Fibroblast of mammary gland (primary cell): ENCODE measurements around the gene SSMEM1.
"Not testable (repeated sequence)": the region's sequence is repeated elsewhere in the genome, so short reads cannot be mapped to it uniquely, and the experiment has no call there.

ENCODE experiments used
- DNase-seq: peaks from one replicate; pipeline ENCODE4 v3.0.0-alpha.2; 2010; ENCODE audit warnings: low read depth
- H3K4me3 ChIP-seq: 2 replicates; pipeline ENCODE4 v1.5.1; 2011; ENCODE audit warnings: low read depth, mild to moderate bottlenecking, low read length, moderate library complexity; ENCODE audit not compliant: control insufficient read depth
- TF ChIP-seq, protein P1 (sequence below): conservative IDR thresholded peaks from 2 replicates; pipeline ENCODE4 v1.5.1; 2011; ENCODE audit warnings: low read depth, low read length, inconsistent platforms; ENCODE audit not compliant: control insufficient read depth, insufficient read depth

SSMEM1 gene

GRCh38 chr7:130228840-130229502, 21.3 kb downstream of the SSMEM1 start:
- TF ChIP-seq, protein P1, sequence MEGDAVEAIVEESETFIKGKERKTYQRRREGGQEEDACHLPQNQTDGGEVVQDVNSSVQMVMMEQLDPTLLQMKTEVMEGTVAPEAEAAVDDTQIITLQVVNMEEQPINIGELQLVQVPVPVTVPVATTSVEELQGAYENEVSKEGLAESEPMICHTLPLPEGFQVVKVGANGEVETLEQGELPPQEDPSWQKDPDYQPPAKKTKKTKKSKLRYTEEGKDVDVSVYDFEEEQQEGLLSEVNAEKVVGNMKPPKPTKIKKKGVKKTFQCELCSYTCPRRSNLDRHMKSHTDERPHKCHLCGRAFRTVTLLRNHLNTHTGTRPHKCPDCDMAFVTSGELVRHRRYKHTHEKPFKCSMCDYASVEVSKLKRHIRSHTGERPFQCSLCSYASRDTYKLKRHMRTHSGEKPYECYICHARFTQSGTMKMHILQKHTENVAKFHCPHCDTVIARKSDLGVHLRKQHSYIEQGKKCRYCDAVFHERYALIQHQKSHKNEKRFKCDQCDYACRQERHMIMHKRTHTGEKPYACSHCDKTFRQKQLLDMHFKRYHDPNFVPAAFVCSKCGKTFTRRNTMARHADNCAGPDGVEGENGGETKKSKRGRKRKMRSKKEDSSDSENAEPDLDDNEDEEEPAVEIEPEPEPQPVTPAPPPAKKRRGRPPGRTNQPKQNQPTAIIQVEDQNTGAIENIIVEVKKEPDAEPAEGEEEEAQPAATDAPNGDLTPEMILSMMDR: no peak
- no peak overlapping the region for H3K4me3 ChIP-seq
- no peak for DNase-seq

- DNase-seq, H3K4me3 ChIP-seq: not testable (repeated sequence)
Observed at GRCh38 chr7:130229981-130230380, 22.3 kb downstream of the SSMEM1 start.

DNA sequence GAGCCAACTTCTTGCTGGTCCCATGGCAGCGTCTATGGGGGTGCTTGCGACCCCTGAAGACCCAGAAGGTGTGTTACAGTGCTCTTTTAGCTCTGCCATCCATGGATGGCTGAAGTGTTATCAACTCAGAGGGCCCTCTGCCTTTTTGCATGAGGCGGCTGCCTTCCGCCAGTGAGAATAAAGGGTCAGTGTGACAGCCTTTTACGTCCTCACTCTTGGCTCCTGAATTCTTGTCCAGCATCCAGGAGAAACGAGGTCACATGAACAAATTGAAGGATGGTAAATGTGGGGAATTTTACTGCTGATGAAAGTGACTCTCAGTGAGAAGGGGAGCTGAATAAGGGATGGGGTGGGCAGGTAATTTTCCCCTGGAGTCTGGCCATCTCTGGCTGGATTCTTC, 24.1 kb downstream of the SSMEM1 start:
- TF ChIP-seq, protein P1: no peak
- no peak for DNase-seq
- H3K4me3 ChIP-seq: no peak overlapping the region

- no peak for DNase-seq
- TF ChIP-seq, protein P1: no peak
- H3K4me3 ChIP-seq: no peak overlapping the region
Observed at GRCh38 chr7:130232209-130232608, 24.5 kb downstream of the SSMEM1 start.

DNA sequence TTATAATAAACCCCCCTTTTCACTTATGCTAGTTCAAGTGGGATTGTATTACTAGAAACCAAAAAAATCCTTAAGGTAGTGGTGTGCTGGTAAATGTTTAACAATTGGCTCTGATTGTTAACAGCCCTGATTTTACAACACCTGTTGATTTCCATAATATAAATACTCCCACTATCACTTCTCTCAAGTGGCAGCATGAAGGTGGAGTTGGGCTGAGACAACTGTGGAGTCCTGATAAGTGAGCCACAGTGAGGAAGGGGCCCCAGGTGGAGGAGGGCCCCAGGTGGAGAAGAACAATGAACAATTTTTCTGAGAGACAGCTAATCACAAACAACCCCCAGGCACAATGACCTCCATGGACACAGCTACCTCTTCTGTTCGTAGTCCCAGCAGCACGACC, 26.4 kb downstream of the SSMEM1 start:
- H3K4me3 ChIP-seq: no peak overlapping the region
- TF ChIP-seq, protein P1: no peak

GRCh38 chr7:130236361-130236760, 28.7 kb downstream of the SSMEM1 start:
- not testable (repeated sequence) for H3K4me3 ChIP-seq, DNase-seq

More for the DNA sequence above, 26.4 kb downstream of the SSMEM1 start:
- no peak for DNase-seq

GRCh38 chr7:130240240-130240639, 32.6 kb downstream of the SSMEM1 start:
- no peak for DNase-seq
- TF ChIP-seq, protein P1: no peak
- H3K4me3 ChIP-seq: no peak overlapping the region
